Measurements from ENCODE around the gene ZBTB16.

ZBTB16 gene

DNA sequence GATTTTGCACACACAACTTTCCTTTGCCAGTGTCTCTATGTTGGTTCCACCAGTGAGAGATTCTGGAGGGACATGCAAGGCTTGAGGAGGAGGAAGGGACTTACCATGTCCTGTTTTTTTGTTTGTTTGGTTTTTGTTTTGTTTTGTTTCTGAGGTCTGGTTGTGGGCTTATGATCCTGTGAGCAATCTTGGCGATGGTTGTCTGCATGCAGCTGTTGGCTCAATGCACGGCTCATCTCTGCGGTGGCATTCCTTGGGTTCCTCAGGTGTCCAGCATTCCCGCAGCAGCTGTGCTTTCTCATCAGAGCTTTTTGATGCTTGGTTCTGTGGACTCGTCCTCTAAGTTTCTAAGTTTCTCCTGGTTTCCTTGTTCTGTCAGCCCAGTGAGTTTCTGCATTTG, 231.9 kb downstream of the ZBTB16 start:
- no peak for FAIRE-seq

DNA sequence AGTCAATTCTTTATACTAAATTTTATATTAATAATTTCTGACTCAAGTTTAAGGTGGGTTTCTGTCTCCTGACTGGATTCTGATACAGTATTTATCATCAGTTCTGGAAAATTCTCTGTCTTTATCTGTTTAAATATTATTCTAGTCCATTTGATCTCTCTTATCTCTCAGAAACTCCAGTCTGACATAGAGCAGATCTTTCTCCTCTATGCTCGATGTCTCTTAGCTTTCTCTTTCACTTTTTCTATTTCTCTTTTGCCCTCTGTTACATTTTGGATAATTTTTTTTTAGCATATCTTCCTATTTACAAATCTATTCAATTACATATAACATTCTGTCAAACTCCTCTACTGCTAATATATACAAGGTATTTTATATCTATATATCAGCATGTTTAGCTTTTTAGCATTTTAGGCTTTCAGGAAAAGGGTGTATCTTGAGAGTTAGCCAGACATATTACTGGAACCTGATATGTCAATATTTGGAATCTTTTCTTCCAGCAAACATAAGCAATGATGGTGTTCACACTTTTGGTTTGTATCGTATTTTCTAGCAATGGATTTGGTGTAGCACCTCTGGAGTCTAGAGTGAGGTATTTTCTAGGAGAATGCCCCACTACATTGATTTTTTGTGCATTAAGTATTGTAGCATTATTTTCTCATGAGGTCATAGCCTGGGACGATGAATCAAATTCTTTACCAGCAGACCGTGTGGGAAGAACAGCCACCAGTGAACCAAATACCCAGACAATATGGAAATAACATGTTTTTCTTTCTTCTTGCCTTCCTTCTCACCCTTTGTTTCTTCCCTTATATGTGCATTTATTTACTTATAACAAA, 232.6 kb downstream of the ZBTB16 start:
- no peak for FAIRE-seq

DNA sequence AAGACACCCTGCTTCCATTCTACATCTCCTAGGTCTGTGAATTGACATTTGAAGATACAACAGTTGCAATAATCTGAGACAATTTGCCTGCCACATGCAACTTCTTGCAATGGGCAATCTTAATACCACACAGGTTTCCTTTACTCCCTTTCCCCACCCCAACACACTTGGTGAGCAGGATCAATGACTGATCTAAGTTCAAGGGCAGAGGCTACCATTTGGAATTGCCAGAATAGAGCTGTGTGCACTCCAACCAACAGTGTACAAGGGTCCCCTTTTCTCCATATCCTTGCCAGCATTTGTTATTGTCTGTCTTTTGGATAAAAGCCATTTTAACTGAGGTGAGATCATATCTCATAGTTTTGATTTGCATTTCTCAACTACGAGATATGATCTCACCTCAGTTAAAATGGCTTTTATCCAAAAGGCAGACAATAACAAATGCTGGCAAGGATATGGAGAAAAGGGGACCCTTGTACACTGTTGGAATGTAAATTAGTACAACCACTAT, 233.7 kb downstream of the ZBTB16 start:
- FAIRE-seq: no peak

DNA sequence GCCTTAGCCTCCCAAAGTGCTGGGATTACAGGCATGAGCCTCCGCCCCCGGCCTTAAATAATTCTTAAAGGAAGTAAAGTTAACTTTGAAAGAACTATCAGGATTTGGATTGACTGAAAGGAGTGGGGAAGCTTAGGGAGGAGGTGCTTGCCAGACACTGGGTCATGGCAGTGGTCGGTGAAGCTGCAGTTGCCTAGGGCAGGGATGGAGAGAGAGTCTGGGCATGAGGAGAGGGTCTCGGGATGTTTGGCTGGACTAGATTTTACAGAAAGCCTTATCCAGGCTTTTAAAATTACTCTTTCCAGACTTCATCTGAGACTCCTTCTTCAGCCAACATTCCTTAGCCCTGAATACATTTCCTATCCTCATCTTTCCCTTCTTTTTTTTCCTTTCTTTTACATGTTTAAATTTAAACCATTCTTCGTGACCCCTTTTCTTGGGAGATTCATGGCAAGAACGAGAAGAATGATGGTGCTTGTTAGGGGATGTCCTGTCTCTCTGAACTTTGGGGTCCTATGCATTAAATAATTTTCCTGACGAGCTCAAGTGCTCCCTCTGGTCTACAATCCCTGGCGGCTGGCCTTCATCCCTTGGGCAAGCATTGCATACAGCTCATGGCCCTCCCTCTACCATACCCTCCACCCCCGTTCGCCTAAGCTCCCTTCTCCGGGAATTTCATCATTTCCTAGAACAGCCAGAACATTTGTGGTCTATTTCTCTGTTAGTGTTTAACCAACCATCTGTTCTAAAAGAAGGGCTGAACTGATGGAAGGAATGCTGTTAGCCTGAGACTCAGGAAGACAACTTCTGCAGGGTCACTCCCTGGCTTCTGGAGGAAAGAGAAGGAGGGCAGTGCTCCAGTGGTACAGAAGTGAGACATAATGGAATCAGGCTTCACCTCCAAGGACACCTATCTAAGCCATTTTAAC, 236.4 kb downstream of the ZBTB16 start, which contains the start of gene NNMT:
Gene NNMT, plus strand, starts transcription at position 724 of the 929 bp plus-strand sequence. Its CDS starts 158 bp downstream, at position 882.
- FAIRE-seq: no peak

DNA sequence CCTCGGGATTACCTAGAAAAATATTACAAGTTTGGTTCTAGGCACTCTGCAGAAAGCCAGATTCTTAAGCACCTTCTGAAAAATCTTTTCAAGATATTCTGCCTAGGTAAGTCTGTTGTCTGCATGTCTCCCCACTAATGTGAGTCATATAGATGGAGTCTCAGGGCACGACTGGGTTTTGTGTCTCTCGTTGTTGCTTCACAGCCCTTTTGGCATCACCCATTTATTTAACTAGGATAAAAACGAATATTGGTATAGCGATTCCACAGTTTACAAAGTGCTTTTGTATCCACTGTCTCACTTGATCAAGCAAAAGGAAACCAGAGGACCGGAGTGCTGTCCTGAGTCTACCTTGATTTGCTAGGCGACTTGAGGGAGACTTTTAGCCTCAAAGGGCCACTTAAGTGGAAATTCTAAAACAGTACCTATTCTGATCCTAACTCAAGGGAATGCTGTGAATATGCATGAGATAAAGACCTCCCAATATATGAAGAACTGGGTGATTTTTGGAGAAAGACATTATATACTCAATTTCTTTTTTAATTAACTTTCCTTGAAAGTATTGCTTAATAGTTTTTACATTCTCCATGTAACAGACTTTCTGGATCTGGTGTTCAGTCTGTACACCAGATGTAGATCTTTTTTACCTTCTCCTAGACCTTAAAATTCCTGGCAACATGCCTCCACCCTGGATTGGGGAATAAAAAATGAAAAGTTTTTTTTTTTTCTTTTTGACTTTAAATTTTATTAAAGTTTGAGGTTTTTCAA, 237.3 kb downstream of the ZBTB16 start:
- no peak for FAIRE-seq

DNA sequence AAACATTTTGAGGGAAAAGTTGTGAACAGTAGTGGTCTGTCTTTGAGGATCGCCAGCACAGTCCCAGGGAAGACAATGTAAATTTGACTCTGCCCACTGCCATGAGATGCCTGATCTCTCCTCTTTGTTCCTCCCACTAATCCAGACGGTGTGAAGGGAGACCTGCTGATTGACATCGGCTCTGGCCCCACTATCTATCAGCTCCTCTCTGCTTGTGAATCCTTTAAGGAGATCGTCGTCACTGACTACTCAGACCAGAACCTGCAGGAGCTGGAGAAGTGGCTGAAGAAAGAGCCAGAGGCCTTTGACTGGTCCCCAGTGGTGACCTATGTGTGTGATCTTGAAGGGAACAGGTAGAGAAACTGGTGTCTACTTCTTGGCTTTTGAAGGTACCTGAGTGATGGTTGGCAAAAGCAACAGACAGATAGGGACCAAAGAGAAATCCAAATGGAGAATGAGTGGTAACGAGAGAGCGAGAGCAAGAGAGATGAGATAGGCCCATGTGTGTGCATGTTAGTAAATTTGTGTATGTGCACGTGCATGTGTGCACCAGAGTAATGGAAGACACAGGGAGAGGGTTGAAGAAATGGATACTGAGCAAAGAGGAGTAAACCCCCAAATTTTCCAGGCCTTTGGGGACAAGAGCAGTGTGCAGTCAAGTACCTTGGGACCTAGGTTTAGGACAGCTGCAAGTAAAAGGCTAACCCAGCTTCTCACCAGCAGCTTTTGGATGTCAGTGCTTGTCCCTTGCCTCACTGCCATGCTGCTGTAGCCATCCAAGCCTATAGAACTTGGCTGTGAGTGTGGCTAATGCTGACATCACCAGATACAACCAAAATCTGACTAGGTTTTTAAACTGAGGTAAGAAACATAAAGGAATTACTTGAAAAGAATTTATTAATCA, 238.5 kb downstream of the ZBTB16 start:
- FAIRE-seq: no peak

DNA sequence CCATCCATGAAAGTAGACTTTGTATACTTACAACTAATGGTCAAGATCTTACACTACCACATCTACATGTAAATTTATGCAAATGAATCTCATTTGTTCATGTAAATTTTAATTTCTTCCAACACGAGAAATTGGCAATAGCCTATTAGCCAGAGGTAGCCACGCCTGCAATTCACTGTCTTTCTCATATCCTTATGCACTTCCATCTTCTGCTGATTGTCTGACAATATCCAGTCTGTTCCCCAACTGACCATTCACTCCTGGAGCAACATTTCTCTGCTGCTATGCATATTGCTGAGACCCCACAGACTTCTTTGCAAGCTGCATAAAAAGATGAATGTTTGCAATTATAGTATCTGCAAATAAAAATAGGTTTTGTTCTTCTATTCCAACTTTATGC, 239.2 kb downstream of the ZBTB16 start:
- no peak for FAIRE-seq

Measured in A204.1 (cell line).